Caco-2 (cell line): ENCODE data around the gene HIRA. TPM values are rescaled to one million over a fixed set of nuclear protein-coding genes. Genes with fewer than 3 reads are reported as not detected.

ENCODE experiments used
- BruUV-seq: library from RNA; stranded (reverse); fragments of 400-500 nt; replicated peaks from 2 replicates; lab custom pipeline; 2021; lab: Mats Ljungman, UMichigan
- CTCF ChIA-PET: fragments of 300-600 bp; sonication (Branson Sonifier 250); formaldehyde crosslinking; loops from one replicate; lab custom pipeline; 2022; ENCODE audit warnings: antibody characterized with exemption; lab: Charles Lee
- POLR2A ChIA-PET: fragments of 300-600 bp; sonication (Branson Sonifier 250); formaldehyde crosslinking; loops from one replicate; lab custom pipeline; 2022; ENCODE audit warnings: antibody characterized with exemption; lab: Charles Lee
- DNase-seq, 2 experiments: peaks; one replicate each; pipeline versions ENCODE4 v3.0.0 to v3.0.0-alpha.2; 2020 to 2022
- H3K27me3 ChIP-seq: replicated peaks from 2 replicates; pipeline ENCODE4 v1.6.0; 2011; ENCODE audit warnings: low read length; ENCODE audit not compliant: control insufficient read depth, insufficient read depth
- H3K36me3 ChIP-seq: 2 replicates; pipeline ENCODE4 v1.5.1; 2011; ENCODE audit warnings: low read length; ENCODE audit not compliant: control insufficient read depth, insufficient read depth
- H3K4me1 ChIP-seq: fragments of 250-450 bp; sonication (Bioruptor Pico); 2 replicates; pipeline ENCODE4 v1.5.1; 2020; ENCODE audit warnings: mild to moderate bottlenecking
- H3K4me3 ChIP-seq: 2 replicates; pipeline ENCODE4 v1.5.1; 2011; ENCODE audit warnings: low read depth, mild to moderate bottlenecking, control low read depth, low read length
- H3K9me3 ChIP-seq: fragments of 250-450 bp; sonication (Bioruptor Pico); 2 replicates; pipeline ENCODE4 v1.5.1; 2020; ENCODE audit warnings: mild to moderate bottlenecking, moderate library complexity
- H3K27ac Mint-ChIP-seq: one replicate; pipeline ENCODE4 v1.8.0; 2022; ENCODE audit warnings: mixed read lengths; ENCODE audit not compliant: unreplicated experiment
- H3K27me3 Mint-ChIP-seq: one replicate; pipeline ENCODE4 v1.8.0; 2022; ENCODE audit warnings: mixed read lengths; ENCODE audit not compliant: insufficient read depth, unreplicated experiment
- H3K36me3 Mint-ChIP-seq: one replicate; pipeline ENCODE4 v1.8.0; 2022; ENCODE audit warnings: mild to moderate bottlenecking, mixed read lengths; ENCODE audit not compliant: insufficient read depth, unreplicated experiment
- H3K4me1 Mint-ChIP-seq: one replicate; pipeline ENCODE4 v1.8.0; 2022; ENCODE audit warnings: low read depth, mixed read lengths; ENCODE audit not compliant: unreplicated experiment
- H3K4me3 Mint-ChIP-seq: one replicate; pipeline ENCODE4 v1.8.0; 2022; ENCODE audit warnings: mild to moderate bottlenecking, moderate library complexity, mixed read lengths; ENCODE audit not compliant: unreplicated experiment
- H3K9me3 Mint-ChIP-seq: one replicate; pipeline ENCODE4 v1.8.0; 2022; ENCODE audit warnings: mixed read lengths; ENCODE audit not compliant: unreplicated experiment
- CTCF ChIP-seq, 2 experiments: fragments of 200-600 bp in 1 of 2; IDR thresholded peaks; 1 replicate in 1 of 2; 2 replicates in 1 of 2; pipeline versions ENCODE4 v1.5.1 to v1.8.0; 2011 to 2022; ENCODE audit warnings: antibody characterized with exemption in 1 of 2, control low read depth in 1 of 2, inconsistent platforms in 1 of 2, low read depth in 1 of 2, low read length in 1 of 2, mild to moderate bottlenecking in 1 of 2, moderate library complexity in 1 of 2; ENCODE audit not compliant: insufficient read depth in 1 of 2, severe bottlenecking in 1 of 2, unreplicated experiment in 1 of 2
- intact Hi-C: fragments of 100-400 bp; cut with micrococcal nuclease; formaldehyde crosslinking; loops from one replicate; pipeline ENCODE4 v1.10.0; 2022; ENCODE audit not compliant: unreplicated experiment
- total RNA-seq: library from RNA; stranded (reverse); gene quantifications from 2 replicates; pipeline ENCODE4 v1.2.3, GENCODE V29; 2022

Gene HIRA
- total RNA-seq, 1 experiment from 2014 or later: 60.1 TPM

GRCh38 chr22:19451570-19451969, 20.0 kb upstream of the HIRA start:
- TF ChIP-seq CTCF (IDR thresholded peaks at IDR 0.05; ENCODE audit: insufficient read depth in 1 of 2, low read depth in 1 of 2, low read length in 1 of 2, severe bottlenecking in 1 of 2, unreplicated experiment in 1 of 2): no peak
- no peaks in the 10 kb centered on the region for H3K27me3 ChIP-seq
- Mint-ChIP-seq H3K9me3 (no peaks in the 10 kb centered on the region), H3K4me3 (no peak overlapping the region), H3K36me3 (peaks cover 55% of the 10 kb centered on the region), H3K27me3 (no peaks in the 10 kb centered on the region), H3K4me1 (peaks cover 12% of the 10 kb centered on the region), H3K27ac (no peak overlapping the region)
- no peak overlapping the region for H3K4me3 ChIP-seq
- CTCF ChIA-PET: interaction anchor here (0.7 kb wide), 1 partner anchor 178 kb away, joined by 9 read pairs; no protein-coding TSS in a partner anchor
- intact Hi-C loops: no loop called here
- no peaks in the 10 kb centered on the region; the same call in 1 of the 2 replicates for H3K36me3 ChIP-seq
- no peaks in the 10 kb centered on the region for H3K9me3 ChIP-seq
- no peak for DNase-seq
- no TSS peak for BruUV-seq
- POLR2A ChIA-PET: no interaction called here
- H3K4me1 ChIP-seq: no peaks in the 10 kb centered on the region

GRCh38 chr22:19450363-19451175, 19.0 kb upstream of the HIRA start:
- intact Hi-C loops: no loop called here
- BruUV-seq: no TSS peak
- Mint-ChIP-seq H3K27me3 (no peaks in the 10 kb centered on the region), H3K36me3 (peaks cover 52% of the 10 kb centered on the region), H3K4me1 (peaks cover 17% of the 10 kb centered on the region), H3K27ac (no peak overlapping the region), H3K4me3 (no peak overlapping the region), H3K9me3 (no peaks in the 10 kb centered on the region)
- H3K27me3 ChIP-seq: no peaks in the 10 kb centered on the region
- no peak for TF ChIP-seq CTCF (IDR thresholded peaks at IDR 0.05; ENCODE audit: insufficient read depth in 1 of 2, low read depth in 1 of 2, low read length in 1 of 2, severe bottlenecking in 1 of 2, unreplicated experiment in 1 of 2)
- H3K36me3 ChIP-seq: no peaks in the 10 kb centered on the region; the same call in 1 of the 2 replicates
- CTCF ChIA-PET: interaction anchor here (0.7 kb wide), 1 partner anchor 179 kb away, joined by 9 read pairs; no protein-coding TSS in a partner anchor
- H3K4me1 ChIP-seq: no peaks in the 10 kb centered on the region
- H3K9me3 ChIP-seq: no peaks in the 10 kb centered on the region
- H3K4me3 ChIP-seq: no peak overlapping the region
- no peak for DNase-seq
- POLR2A ChIA-PET: no interaction called here

GRCh38 chr22:19449422-19449767, 17.9 kb upstream of the HIRA start:
- H3K4me1 Mint-ChIP-seq: peaks cover 17% of the 10 kb centered on the region
- TF ChIP-seq CTCF (IDR thresholded peaks at IDR 0.05; ENCODE audit: insufficient read depth in 1 of 2, low read depth in 1 of 2, low read length in 1 of 2, severe bottlenecking in 1 of 2, unreplicated experiment in 1 of 2): no peak
- ChIA-PET POLR2A (no interaction called here), CTCF (no interaction called here)
- H3K27me3 ChIP-seq: no peaks in the 10 kb centered on the region
- H3K9me3 Mint-ChIP-seq: no peaks in the 10 kb centered on the region
- no peaks in the 10 kb centered on the region for H3K27me3 Mint-ChIP-seq
- DNase-seq: no peak
- no peak overlapping the region for H3K4me3 ChIP-seq
- BruUV-seq: no TSS peak
- no peaks in the 10 kb centered on the region; the same call in 1 of the 2 replicates for H3K36me3 ChIP-seq
- no peaks in the 10 kb centered on the region for H3K4me1 ChIP-seq
- no peak overlapping the region for H3K27ac Mint-ChIP-seq
- intact Hi-C loops: no loop called here
- peaks cover 57% of the 10 kb centered on the region for H3K36me3 Mint-ChIP-seq
- no peaks in the 10 kb centered on the region for H3K9me3 ChIP-seq
- H3K4me3 Mint-ChIP-seq: no peak overlapping the region
